Astrocyte of the spinal cord (primary cell): ENCODE data around the gene KLK7.

Experiments
- DNase-seq: peaks from one replicate; pipeline ENCODE4 v3.0.0; 2011; ENCODE audit warnings: low read depth, low spot score
- H3K4me3 ChIP-seq: 2 replicates; pipeline ENCODE4 v1.5.1; 2011; ENCODE audit warnings: low read depth, mild to moderate bottlenecking, low read length, moderate library complexity
- CTCF ChIP-seq: IDR thresholded peaks from 2 replicates; pipeline ENCODE4 v1.5.1; 2012; ENCODE audit warnings: low read depth, mild to moderate bottlenecking, low read length, inconsistent platforms
- in situ Hi-C: cut with HindIII; loops from 2 replicates; pipeline ENCODE4 v1.10.0; 2017; ENCODE audit warnings: low sequenced_read_pairs

KLK7 gene

GRCh38 chr19:51005248-51005647 is 21.5 kb upstream of the KLK7 start:
- in situ Hi-C loops, result no loop called here
- DNase-seq, result no peak
- H3K4me3 ChIP-seq, result no peak overlapping the region
- no peak for TF ChIP-seq CTCF

- DNase-seq, result no peak
- no peak for TF ChIP-seq CTCF
- in situ Hi-C loops, result no loop called here
- H3K4me3 ChIP-seq, result no peak overlapping the region
Observed at GRCh38 chr19:51003316-51003715, 19.6 kb upstream of the KLK7 start.

GRCh38 chr19:51002542-51003311 is 19.0 kb upstream of the KLK7 start:
- no peak for DNase-seq
- no peak for TF ChIP-seq CTCF
- no peak overlapping the region for H3K4me3 ChIP-seq
- in situ Hi-C loops, result no loop called here

GRCh38 chr19:51002089-51002532 is 18.4 kb upstream of the KLK7 start:
- no peak overlapping the region for H3K4me3 ChIP-seq
- TF ChIP-seq CTCF, result no peak
- DNase-seq, result no peak
- in situ Hi-C loops, result no loop called here

- in situ Hi-C loops, result no loop called here
- H3K4me3 ChIP-seq, result no peak within 1 kb of the TSS
- no peak for DNase-seq
- no peak for TF ChIP-seq CTCF
Observed at GRCh38 chr19:51001515-51001914, 17.8 kb upstream of the KLK7 start, which contains the start of gene KLK8. Gene KLK8 (minus strand): TSS chr19:51001604. CDS start chr19:51001167, 437 bp downstream.

- no peak for TF ChIP-seq CTCF
- H3K4me3 ChIP-seq, result no peak overlapping the region
- no peak for DNase-seq
- in situ Hi-C loops, result no loop called here
Observed at GRCh38 chr19:51000981-51001380, 17.3 kb upstream of the KLK7 start.
